GM21723 (cell line): Measurements from ENCODE around the gene CBFA2T2.
"Not testable (repeated sequence)": the region's sequence is repeated elsewhere in the genome, so short reads cannot be mapped to it uniquely, and the experiment has no call there.

Source experiments
- ATAC-seq: cut with Tn5 transposase; IDR thresholded peaks from one replicate; pipeline ENCODE4 v1.9.1; 2021; ENCODE audit warnings: mild to moderate bottlenecking, moderate library complexity; ENCODE audit not compliant: unreplicated experiment

Gene CBFA2T2

DNA sequence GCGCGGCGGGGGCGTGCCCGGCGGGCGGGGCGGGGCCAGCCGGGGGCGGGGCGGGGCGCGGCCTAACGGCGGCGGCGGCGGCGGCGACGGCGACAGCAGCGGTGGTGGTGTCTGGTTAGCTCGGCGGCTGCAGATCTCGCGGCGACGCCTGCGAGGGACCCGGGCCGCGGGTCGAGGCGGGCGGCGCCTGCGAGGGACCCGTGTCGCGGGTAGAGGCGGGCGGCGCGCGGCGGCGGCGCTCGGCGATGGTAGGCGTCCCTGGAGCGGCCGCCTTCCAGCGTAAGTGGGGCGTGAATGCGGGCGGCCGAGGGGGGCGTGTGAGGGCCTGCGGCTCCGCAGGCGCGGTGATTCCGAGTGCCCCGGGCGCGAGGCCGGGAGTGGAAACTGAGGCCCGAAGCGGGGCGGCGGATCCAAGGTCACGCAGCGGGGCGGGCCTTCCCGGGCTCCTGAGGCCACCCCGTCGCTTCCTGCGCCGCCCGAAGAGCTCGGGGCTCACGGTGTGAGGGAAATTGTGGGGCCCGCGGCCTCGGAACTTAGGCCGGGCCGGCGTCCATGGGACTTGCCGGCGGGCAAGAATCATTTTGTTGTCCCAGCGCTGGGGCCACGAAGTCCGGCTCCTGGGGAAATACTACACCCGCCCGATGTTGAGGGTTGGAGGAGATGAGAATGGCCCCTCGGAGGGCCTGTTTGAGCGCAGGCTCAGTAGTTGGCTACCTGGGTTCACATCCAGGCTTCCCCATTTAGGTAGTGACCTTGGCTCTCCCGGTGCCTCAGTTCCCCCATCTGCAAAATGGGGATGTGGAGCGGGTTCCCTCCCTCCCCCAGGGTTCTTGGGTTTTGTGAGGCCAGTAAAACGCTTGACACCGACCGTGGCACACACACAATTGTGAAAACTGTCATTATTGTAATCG is at the start of gene CBFA2T2:
Gene CBFA2T2, plus strand, starts transcription at position 74 of the 911 bp plus-strand sequence. Its CDS starts 172 bp downstream, at position 246.
- peak; percentile 60 for ATAC-seq

DNA sequence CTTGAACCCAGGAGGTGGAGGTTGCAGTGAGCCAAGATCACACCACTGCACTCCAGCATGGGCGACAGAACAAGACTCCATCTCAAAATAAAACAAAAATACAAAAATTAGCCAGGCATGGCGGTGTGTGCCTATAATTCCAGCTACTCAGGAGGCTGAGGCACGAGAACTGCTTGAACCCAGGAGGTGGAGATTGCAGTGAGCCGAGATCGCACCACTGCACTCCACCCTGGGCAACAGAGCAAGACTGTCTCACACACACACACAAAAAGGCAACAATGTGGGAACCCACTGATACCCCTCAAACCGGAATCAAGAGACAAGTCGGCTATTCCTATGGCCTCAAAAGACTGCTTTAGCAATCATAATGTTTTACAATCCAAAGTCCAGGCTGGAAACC is 49.3 kb upstream of the CBFA2T2 start:
- not testable (repeated sequence) for ATAC-seq

DNA sequence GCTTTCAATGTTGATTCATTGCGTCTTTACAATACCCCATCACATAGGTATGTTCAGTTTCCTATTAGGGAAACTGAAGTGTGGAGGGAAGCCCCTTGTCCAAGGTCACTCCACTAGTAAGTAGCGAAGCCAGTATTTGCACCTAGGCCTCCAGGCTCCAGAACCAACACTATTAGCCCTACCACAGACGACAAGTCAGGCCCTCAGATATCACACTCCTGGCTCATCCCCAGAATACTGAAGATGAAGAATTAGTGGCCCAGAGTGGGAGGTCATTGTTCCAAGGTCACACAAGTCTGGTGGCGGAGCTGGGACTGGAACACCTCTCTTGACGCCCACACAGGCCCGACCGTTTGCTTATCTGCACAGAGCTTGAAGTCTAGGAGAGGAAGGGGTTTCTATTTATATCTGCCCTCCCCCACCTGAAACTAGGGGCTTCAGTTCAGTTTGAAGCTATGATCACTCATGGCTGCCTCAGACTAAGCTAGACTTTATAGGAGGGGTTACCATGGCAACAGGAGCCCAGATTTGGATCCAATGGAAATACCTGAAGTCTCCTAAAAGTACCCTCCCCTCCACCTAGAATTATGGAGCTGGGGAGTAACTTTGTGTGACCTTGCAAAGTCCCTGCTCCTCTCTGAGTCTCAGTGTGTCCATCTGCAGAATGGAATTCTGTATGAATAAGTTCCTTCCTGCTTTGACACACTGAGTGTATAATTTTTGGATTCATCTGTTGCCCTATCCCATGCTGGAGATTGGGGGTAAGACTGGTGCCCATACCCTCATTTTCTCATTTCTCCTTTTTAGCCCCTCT is 48.5 kb upstream of the CBFA2T2 start:
- ATAC-seq = no peak

DNA sequence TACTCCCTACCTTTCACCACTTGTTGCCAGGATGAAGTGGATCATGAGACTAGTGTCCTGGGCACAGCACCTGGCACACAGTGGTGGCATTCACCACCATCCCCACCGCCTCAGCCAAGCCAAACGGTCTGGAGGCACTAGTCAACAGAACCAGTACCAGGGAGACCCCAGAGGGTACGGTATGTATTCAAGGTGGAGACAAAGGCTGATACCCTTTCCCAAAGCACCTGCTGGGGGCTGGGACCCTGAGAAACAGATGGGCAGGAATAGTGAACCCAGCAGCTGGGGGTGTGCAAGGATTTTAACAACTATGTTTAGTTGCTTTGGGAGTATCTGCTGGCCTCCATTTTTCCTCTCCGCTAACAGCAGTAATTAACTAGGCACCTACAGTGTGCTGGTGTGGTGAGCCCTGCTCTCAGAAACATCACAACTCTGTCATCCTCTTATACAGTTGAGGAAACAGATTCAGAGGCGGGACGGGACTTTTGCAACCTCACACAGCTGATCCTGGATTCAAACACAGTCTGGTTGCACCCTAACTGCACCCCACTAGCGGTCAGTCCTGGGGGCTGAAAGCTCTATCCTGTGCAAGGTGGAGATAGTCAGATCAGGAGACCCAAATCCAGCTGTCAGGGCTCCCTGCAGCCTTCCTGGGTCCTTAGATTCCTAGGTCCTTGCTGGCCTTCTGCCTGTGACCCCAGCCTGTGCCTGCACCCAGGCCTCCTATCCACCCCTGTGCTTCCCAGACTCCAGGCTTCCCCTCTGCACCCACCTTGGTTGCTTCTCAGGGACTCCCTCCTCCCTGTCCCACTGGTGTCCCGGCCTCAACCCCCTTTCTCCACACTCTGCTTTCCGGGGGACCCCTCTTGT is 47.5 kb upstream of the CBFA2T2 start:
- no peak for ATAC-seq

DNA sequence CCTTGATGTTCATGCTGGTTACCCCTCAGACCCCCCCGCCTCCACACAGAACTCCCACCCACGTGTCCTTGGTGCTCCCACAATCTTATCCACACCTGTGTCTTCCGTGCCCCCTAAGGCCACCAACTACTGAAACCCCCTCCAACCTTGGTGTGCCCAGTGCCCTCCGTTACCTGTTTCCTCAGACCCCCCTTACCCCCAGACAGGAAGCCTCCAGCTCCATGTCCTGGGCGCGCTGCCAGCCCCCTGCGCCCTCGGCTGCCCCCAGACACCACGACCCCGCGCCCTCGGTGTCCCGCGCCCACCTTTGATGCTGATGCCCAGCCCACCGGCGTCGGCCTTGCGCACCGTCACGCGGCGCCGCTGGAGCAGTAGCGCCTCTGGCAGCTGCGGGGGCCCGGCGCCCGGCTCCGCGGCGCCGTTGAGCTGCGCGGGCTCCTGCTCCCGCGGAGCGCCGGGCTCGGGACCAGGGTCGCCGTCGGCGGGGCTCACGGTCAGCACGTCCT is 46.8 kb upstream of the CBFA2T2 start:
- peak; percentile 22 for ATAC-seq

DNA sequence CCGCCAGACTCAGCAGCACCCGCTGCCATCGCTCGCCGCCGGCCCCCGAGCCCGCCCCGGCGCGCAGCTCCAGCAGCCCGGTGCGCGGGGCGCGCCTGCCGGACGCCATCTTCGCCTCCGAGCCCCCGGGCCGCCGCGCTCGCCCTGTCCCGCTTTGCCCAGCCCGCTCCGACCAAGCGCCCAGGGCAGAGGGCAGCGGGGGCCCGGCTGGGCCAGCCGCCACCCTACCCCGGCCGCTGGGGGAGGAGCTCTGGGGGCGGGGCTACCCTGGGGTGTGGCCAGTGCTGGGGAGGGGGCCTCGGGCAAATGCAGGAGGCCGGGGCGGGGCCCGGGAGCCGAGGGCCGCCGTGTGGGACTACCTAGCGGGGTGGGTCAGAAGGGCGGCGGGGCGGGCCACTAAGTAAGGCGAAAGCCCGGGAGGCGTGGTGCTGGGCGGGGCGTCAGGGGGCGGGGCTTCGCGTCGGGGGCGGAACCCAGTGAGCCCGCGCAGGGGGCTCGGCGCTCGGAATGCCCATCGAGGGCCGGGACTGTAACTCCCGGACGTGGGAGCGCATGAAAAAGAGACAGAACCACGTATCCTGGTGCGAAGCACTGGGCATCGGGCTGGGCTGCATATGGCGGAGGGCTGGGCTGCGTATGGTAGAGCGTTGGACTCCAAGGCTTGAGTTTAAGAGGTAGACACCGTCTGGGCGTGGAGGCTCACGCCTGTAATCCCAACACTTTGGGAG is 46.2 kb upstream of the CBFA2T2 start, which contains the start of gene SNTA1:
Gene SNTA1, minus strand, starts transcription at position 252 of the 728 bp plus-strand sequence. Its CDS starts 143 bp downstream, at position 109.
- ATAC-seq = peak; percentile 78

DNA sequence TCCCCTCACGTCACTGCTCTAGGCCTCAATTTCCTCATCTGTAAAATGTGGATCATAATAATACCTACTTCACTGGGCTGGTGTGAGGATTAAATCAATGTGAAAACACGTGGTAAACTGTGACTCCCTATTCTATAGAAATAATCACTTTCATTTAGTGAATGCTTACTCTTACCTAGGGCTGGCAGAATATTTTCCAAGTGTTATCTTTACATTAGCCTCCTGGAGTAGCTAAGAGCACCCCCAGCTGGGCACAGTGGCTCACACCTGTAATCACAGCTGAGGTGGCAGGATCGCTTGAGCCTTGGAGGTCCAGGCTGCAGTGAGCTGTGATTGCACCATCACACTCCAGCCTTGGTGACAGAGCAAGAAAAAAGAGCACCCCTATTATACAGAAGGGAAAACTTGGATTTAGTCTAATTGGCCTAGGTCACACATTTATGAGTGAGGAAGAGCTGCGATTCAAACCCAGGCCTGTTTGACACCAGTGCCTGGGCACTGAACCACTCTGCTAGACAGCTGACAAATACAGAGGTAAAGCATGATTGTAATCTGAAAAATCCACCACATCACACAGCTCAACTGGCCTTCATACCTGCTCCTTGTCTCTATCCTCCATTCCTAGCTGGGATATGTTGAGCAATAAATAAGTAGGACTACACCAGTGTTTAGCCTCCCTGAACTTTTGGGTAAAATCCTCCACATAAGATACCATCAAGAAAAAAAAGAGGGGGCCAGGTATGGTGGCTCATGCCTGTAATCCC is 44.9 kb upstream of the CBFA2T2 start:
- ATAC-seq = no peak

DNA sequence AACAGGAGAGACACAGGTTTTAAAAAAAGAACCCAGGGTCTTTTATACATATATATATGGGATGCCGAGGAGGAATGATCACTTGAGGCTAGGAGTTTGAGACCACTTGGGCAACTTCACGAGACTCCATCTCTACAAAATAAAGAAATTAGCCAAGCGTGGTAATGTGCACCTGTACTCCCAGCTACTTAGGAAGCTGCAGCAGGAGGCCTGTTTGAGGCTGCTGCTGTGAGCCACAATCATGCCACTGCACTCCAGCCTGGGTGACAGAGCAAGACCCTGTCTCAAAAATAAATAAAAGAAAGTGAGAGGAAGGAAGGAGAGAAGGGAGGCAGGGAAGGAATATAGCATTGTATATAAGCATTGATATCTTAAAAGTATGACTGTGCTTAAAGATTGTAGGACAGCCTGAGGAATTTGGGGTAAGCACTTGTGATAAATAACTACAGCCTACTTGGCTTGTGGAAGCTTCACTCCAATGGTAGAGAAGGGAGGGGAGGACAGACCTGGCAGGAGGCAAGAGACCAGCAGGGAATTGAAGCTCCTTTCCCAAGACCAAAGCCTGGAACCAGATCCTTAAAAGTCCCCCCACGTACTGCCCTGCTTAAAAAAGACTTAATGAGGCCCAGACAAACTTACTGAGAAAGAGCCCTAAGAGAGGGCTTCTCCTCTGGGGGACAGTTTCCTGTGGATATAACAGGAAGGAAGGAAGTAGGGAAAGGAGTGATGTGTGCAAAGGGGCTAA is 43.8 kb upstream of the CBFA2T2 start:
- no peak for ATAC-seq

DNA sequence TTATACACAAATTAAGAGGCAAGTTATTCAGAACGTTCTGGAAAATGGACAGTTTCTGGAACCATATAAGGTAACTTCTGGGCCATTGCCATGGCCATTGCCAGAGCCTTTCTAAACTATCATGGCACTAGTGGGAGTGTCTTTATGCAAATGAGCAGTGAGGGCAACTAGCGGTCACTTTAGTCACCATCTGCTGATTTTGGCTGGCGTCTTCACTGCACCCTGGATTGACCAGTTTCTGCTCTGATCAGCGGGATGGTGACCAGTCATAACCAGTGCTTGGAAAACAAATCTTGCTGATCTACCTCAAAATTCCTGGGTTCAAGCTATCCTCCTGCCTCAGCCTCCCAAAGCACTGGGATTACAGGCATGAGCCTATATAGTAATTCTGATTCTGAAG is 39.0 kb upstream of the CBFA2T2 start:
- no peak for ATAC-seq

DNA sequence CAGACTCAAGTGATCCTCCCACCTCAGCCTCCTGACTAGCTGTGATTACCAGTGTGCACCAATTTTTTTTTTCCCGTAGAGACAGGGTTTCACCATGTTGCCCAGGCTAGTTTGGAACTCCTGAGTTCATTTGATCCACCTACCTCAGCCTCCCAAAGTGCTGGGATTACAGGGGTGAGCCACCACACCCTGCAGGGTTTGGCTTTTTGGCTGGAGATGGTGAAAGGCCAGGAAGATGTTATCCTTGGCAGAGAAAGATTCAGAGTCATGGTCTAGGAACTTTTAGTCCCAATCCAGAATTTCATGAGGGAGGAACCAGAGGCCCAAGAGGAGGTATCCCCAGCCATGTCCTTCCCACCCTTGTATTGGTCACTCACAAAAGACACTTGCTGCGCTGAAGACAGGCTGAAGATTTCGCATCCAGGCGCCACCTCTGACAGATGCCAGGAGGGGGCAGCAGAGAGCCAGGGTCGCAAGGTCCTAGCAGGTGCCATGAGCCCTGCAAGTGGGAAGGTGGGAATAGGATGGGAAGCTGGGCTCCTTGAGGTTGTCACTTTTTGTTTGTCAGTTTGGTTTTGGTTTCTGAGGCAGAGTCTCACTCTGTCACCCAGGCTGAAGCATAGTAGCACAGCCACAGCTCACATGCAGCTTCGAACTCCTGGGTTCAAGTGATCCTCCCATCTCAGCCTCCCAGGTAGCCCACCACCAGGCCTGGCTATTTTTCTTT is 32.8 kb upstream of the CBFA2T2 start:
- not testable (repeated sequence) for ATAC-seq

DNA sequence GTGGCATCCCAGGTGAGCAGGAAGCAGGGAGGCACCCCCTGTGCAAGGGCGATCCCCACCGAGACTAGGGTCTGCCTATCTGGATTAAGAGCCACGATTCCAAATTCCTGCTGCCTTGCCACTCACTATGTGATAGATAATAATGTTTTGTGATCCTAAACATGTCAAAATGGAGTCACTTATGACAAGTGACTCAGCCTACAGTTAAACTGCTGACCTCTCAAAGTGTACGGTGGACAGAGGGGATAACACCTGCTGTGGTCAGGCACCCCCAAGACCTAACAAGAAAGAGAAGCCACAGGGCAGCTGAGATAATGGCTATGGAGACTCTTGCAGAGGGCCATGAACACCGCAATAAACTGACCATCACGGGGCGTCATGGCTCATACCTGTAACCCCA is 30.3 kb upstream of the CBFA2T2 start:
- ATAC-seq = no peak

DNA sequence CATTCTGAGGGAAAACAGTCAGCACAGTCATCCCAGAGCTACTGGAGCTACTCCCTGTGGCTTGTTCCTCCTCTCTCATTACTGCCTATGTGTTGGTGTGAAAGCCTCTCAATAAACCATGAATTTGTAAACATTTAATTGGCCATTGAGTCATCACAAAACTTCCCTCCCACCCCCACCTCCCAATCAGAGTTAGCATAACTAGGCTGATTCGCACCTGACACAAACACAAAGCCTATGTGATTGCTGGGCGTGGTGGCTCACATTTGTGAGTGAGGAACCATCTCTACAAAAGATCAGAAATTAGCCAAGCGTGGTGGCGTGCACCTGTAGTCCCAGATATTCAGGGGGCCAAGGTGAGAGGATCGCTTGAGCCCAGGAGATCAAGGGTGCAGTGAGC is 29.2 kb upstream of the CBFA2T2 start:
- ATAC-seq = no peak

DNA sequence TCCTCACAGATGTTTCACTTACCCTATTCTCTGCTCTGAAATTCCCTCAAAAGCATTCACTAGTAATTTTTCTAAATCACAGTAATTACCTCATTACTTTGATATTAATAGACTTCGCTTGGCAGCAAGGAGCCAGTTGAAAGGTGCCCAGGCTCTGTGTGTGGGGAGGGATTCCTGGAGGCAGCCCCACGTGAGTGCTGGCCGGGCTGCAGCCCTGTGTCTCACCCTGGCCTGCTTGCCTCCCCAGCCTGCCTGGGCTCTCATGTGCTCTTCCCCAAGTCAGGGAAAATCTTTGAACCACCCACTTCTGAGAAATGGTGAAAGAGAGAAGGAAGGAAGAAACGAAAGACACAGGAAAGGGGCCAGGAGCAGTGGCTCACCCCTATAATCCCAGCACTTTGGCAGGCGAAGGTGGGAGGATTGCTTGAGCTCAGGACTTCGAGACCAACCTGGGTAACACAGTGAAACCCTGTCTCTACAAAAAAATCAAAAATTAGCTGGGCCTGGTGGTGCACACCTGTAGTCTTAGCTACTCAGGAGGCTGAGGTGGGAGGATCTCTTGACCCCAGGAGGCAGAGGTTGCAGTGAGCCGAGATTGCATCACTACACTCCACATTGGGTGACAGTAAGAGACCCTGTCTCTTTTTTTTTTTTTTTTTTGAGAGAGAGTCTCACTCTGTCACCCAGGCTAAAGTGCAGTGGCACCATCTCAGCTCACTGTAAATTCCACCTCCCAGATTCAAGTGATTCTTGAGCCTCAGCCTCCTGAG is 26.4 kb upstream of the CBFA2T2 start:
- ATAC-seq = no peak

DNA sequence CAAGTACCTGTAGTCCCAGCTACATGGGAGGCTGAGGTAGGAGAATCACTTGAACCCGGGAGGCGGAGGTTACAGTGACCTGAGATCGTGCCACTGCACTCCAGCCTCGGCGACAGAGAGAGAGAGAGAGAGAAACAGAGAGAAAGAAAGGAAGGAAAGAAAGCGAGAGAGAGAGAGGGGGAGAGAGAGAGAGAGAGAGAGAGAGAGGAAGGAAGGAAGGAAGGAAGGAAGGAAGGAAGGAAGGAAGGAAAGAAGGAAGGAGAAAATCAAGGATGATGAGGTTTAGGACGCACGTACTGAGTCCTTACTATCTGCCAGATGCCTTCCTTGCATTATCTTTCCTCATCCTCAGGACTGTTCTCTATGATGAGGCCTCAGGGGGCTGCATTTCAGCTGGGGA is 25.1 kb upstream of the CBFA2T2 start:
- ATAC-seq = not testable (repeated sequence)

DNA sequence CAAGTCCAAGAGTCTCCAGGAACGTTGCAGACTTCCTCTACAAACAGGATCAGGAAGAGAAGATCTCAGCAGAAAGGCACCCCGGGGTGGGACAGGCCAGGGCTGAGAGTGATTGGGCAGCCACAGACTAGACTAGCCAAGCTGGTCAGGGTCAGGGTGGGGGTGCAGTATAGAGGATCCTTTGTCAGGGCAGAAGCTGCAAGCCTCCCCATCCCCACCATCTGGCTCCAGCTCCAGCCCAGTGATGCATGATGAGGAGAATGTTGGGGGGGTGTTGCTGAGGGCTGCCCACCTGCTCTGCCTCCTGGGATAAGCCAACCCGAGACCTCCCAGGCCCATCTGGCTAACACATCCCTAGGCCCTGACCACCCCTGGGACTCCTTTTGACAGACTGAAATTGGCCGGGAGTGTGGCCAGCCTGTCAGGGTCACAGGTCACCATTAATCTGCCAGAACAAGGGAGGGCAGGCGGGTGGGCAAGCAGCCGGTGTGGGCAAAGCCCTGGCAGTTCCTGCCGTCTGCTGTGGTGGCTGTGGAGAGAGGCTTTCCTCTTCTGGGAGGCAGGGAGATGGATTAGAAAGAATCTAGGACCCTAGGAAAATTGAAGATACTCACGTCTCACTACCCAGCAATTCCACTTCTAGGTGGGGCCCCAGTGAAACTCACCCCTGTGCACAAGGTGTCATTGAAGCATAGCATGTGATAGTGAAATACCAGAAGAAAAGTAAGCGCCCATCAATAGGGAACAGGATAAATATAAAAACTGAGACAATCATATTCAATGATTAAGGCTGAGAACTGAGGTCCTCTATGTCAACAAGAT is 24.2 kb upstream of the CBFA2T2 start:
- no peak for ATAC-seq

DNA sequence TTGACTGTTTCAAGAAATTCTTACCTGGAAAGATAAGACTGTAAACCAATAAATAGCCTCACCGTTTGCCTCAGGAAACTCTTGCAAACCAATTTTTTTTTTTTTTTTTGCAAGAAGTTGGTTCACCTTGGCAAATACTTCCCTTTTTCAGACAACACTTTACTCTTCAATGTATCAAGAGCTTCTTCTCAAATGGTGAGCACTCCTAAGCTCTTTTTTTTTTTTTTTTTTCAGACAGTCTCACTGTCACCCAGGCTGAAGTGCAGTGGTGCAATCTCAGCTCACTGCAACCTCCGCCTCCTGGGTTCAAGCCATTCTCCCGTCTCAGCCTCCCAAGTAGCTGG is 23.6 kb upstream of the CBFA2T2 start:
- no peak for ATAC-seq
